ENCODE data around the gene GNAZ.

GRCh38 chr22:23131931-23132330 is 61.6 kb downstream of the GNAZ start:
- no peak for TF ChIP-seq HMGXB4 (CRISPR knock-in tag; IDR thresholded peaks at IDR 0.05; ENCODE audit: borderline replicate concordance)
- TF ChIP-seq POLR2A (IDR thresholded peaks at IDR 0.05; ENCODE audit: low read length), result no peak
- no peak for TF ChIP-seq CTCF (IDR thresholded peaks at IDR 0.05)
- no peak for TF ChIP-seq EHMT2 (IDR thresholded peaks at IDR 0.05; ENCODE audit: low read depth)
- TF ChIP-seq BHLHE40 (IDR thresholded peaks at IDR 0.05; ENCODE audit: low read depth, low read length), result no peak
- no peak for TF ChIP-seq MYC (IDR thresholded peaks at IDR 0.05; ENCODE audit: borderline replicate concordance, low read length)

Data from A549 (cell line).